ENCODE measurements around the gene MIER2. TPM values are rescaled to one million over a fixed set of nuclear protein-coding genes. Genes with fewer than 3 reads are reported as not detected.

The MIER2 gene
- total RNA-seq, 1 experiment from 2014 or later, result not detected

GRCh38 chr19:291561-292280, 52.9 kb downstream of the MIER2 start:
- CTCF ChIA-PET, result no interaction called here

GRCh38 chr19:291006-291521, 53.5 kb downstream of the MIER2 start, which contains the start of gene PLPP2:
PLPP2 (minus strand) TSS chr19:291403; CDS start chr19:291336, 67 bp downstream.
- Histone ChIP-seq H3K27ac (ENCODE audit: low read length) (no peak within 1 kb of the TSS), H3K36me3 (ENCODE audit: low read depth, low read length) (no peaks in the 10 kb centered on the region), H3K9ac (ENCODE audit: low read length) (no peak within 1 kb of the TSS), H3K79me2 (ENCODE audit: low read length) (no peaks in the 10 kb centered on the region), H3K4me1 (ENCODE audit: insufficient read depth, low read length) (no peaks in the 10 kb centered on the region), H3K9me3 (ENCODE audit: low read length) (no peaks in the 10 kb centered on the region), H2AFZ (ENCODE audit: low read length) (no peak within 1 kb of the TSS), H3K4me3 (ENCODE audit: low read length) (no peak within 1 kb of the TSS), H3K27me3 (ENCODE audit: low read length) (no peaks in the 10 kb centered on the region), H3F3A (ENCODE audit: low read length, unreplicated experiment) (no peaks in the 10 kb centered on the region), H3K9me2 (replicated peaks; ENCODE audit: low read length) (no peaks in the 10 kb centered on the region), H3K4me2 (ENCODE audit: low read length) (no peak within 1 kb of the TSS), H4K20me1 (ENCODE audit: low read length) (no peaks in the 10 kb centered on the region)
- no peak for DNase-seq
- ATAC-seq, result no peak
- CTCF ChIA-PET, result no interaction called here
- POLR2A ChIA-PET (ENCODE audit: unreplicated experiment), result no interaction called here
- no peak for TF ChIP-seq EZH2 (IDR thresholded peaks at IDR 0.05; ENCODE audit: low read length, unreplicated experiment)
- no peak for TF ChIP-seq EZH2phosphoT487 (IDR thresholded peaks at IDR 0.05; ENCODE audit: borderline replicate concordance, low read length)
- no peak for TF ChIP-seq CTCF (conservative IDR thresholded peaks at IDR 0.05; ENCODE audit: low read depth, low read length)
- intact Hi-C loops (cut with micrococcal nuclease), result no loop called here
- no TSS peak for BruUV-seq (replicated peaks)

More at GRCh38 chr19:291561-292280, 52.9 kb downstream of the MIER2 start:
- no peaks in the 10 kb centered on the region for H4K20me1 ChIP-seq (ENCODE audit: low read length)
- no peaks in the 10 kb centered on the region for H3F3A ChIP-seq (ENCODE audit: low read length, unreplicated experiment)
- H3K27ac ChIP-seq (ENCODE audit: low read length), result no peak overlapping the region
- no peaks in the 10 kb centered on the region for H3K9me3 ChIP-seq (ENCODE audit: low read length)
- no peak overlapping the region for H3K4me2 ChIP-seq (ENCODE audit: low read length)
- ATAC-seq (no peak), DNase-seq (no peak)
- H3K4me1 ChIP-seq (ENCODE audit: insufficient read depth, low read length), result no peaks in the 10 kb centered on the region
- no peaks in the 10 kb centered on the region for H3K36me3 ChIP-seq (ENCODE audit: low read depth, low read length)
- H3K4me3 ChIP-seq (ENCODE audit: low read length), result no peak overlapping the region
- no peaks in the 10 kb centered on the region for H3K79me2 ChIP-seq (ENCODE audit: low read length)
- no peak for TF ChIP-seq CTCF (conservative IDR thresholded peaks at IDR 0.05; ENCODE audit: low read depth, low read length)
- TF ChIP-seq EZH2 (IDR thresholded peaks at IDR 0.05; ENCODE audit: low read length, unreplicated experiment), result no peak
- no peak for TF ChIP-seq EZH2phosphoT487 (IDR thresholded peaks at IDR 0.05; ENCODE audit: borderline replicate concordance, low read length)
- no peak overlapping the region for H3K9ac ChIP-seq (ENCODE audit: low read length)
- H3K27me3 ChIP-seq (ENCODE audit: low read length), result no peaks in the 10 kb centered on the region
- POLR2A ChIA-PET (ENCODE audit: unreplicated experiment), result no interaction called here
- BruUV-seq (replicated peaks), result no TSS peak
- no peaks in the 10 kb centered on the region for H3K9me2 ChIP-seq (replicated peaks; ENCODE audit: low read length)
- no peak overlapping the region for H2AFZ ChIP-seq (ENCODE audit: low read length)
- intact Hi-C loops (cut with micrococcal nuclease), result no loop called here

- Histone ChIP-seq H3K9ac (ENCODE audit: low read length) (no peak overlapping the region), H3F3A (ENCODE audit: low read length, unreplicated experiment) (no peaks in the 10 kb centered on the region), H3K4me2 (ENCODE audit: low read length) (no peak overlapping the region), H2AFZ (ENCODE audit: low read length) (no peak overlapping the region), H3K4me1 (ENCODE audit: insufficient read depth, low read length) (no peaks in the 10 kb centered on the region), H3K9me2 (replicated peaks; ENCODE audit: low read length) (no peaks in the 10 kb centered on the region), H3K27me3 (ENCODE audit: low read length) (no peaks in the 10 kb centered on the region), H3K36me3 (ENCODE audit: low read depth, low read length) (no peaks in the 10 kb centered on the region), H3K79me2 (ENCODE audit: low read length) (no peaks in the 10 kb centered on the region), H3K27ac (ENCODE audit: low read length) (no peak overlapping the region), H3K4me3 (ENCODE audit: low read length) (no peak overlapping the region), H3K9me3 (ENCODE audit: low read length) (no peaks in the 10 kb centered on the region), H4K20me1 (ENCODE audit: low read length) (no peaks in the 10 kb centered on the region)
- ChIA-PET POLR2A (ENCODE audit: unreplicated experiment) (no interaction called here), CTCF (no interaction called here)
- BruUV-seq (replicated peaks), result no TSS peak
- ATAC-seq, result no peak
- TF ChIP-seq EZH2 (IDR thresholded peaks at IDR 0.05; ENCODE audit: low read length, unreplicated experiment) (no peak), CTCF (conservative IDR thresholded peaks at IDR 0.05; ENCODE audit: low read depth, low read length) (no peak), EZH2phosphoT487 (IDR thresholded peaks at IDR 0.05; ENCODE audit: borderline replicate concordance, low read length) (no peak)
- DNase-seq, result no peak
- intact Hi-C loops (cut with micrococcal nuclease), result no loop called here
These were observed 54.1 kb downstream of the MIER2 start for GRCh38 chr19:290372-291005.
